ENCODE measurements around the gene RITA1. TPM values are rescaled to one million over a fixed set of nuclear protein-coding genes. Genes with fewer than 3 reads are reported as not detected.

The RITA1 gene
- total and polyA plus RNA-seq, 2 experiments from 2014 or later = 20.0 to 40.4 TPM

- TF ChIP-seq ZNF462 (CRISPR knock-in tag; IDR thresholded peaks at IDR 0.05) (no peak), ZNF331 (CRISPR knock-in tag; IDR thresholded peaks at IDR 0.05; ENCODE audit: low read depth) (no peak)
These were observed 22.5 kb upstream of the RITA1 start (continued) for GRCh38 chr12:113163030-113163360.

GRCh38 chr12:113164014-113164413 is 21.5 kb upstream of the RITA1 start:
- H3K4me3 Mint-ChIP-seq = no peak overlapping the region
- no peak overlapping the region for H2AFZ ChIP-seq
- no peak overlapping the region for H3K27ac ChIP-seq (ENCODE audit: low read depth)
- H3K36me3 Mint-ChIP-seq (ENCODE audit: low read depth) = peaks cover 68% of the 10 kb centered on the region
- H3K9me2 ChIP-seq (ENCODE audit: insufficient read depth) = no peaks in the 10 kb centered on the region
- no peak overlapping the region for H3K27ac Mint-ChIP-seq
- peaks cover 6% of the 10 kb centered on the region; the same call in 1 of the 2 replicates for H3K36me3 ChIP-seq (ENCODE audit: insufficient read depth)
- H3K4me1 ChIP-seq (ENCODE audit: insufficient read depth) = peaks cover 9% of the 10 kb centered on the region; the same call in 1 of the 2 replicates
- no peaks in the 10 kb centered on the region for H3K79me2 ChIP-seq (replicated peaks; ENCODE audit: insufficient read depth)
- H3K4me1 Mint-ChIP-seq = peaks cover 25% of the 10 kb centered on the region
- H3K4me3 ChIP-seq = no peak overlapping the region
- H3K4me2 ChIP-seq = no peak overlapping the region
- peaks cover 3% of the 10 kb centered on the region; the same call in 1 of the 3 replicates for H3K9me3 Mint-ChIP-seq
- no peak for DNase-seq (ENCODE audit: low spot score)
- H3K27me3 Mint-ChIP-seq (ENCODE audit: insufficient read depth, low read depth, poor library complexity) = peaks cover 22% of the 10 kb centered on the region
- peaks cover 14% of the 10 kb centered on the region; the same call in 1 of the 2 replicates for H4K20me1 ChIP-seq (replicated peaks; ENCODE audit: insufficient read depth)
- peaks cover 11% of the 10 kb centered on the region; the same call in 1 of the 2 replicates for H3F3A ChIP-seq (replicated peaks; ENCODE audit: low read depth)
- no peak for ATAC-seq
- H3K27me3 ChIP-seq (ENCODE audit: insufficient read depth) = no peaks in the 10 kb centered on the region
- TF ChIP-seq REST (IDR thresholded peaks at IDR 0.05; ENCODE audit: unreplicated experiment) = no peak
- no peak for TF ChIP-seq ETS1 (IDR thresholded peaks at IDR 0.05)
- no peak for TF ChIP-seq CREB1 (CRISPR knock-in tag; IDR thresholded peaks at IDR 0.05; ENCODE audit: low read depth)
- TF ChIP-seq NANOG (IDR thresholded peaks at IDR 0.05; ENCODE audit: borderline replicate concordance) = no peak
- no peak for TF ChIP-seq CTCF (conservative IDR thresholded peaks at IDR 0.05; ENCODE audit: low read depth in 2 of 2)
